Sciatic nerve (tissue), 2 donors: ENCODE measurements around the gene KCNT1. TPM values are rescaled to one million over a fixed set of nuclear protein-coding genes. Genes with fewer than 3 reads are reported as not detected.

Experiments
- ATAC-seq: fragments of 200-7000 bp; cut with Tn5 transposase; one replicate; pipeline ENCODE4 v1.9.1; 2020; ENCODE audit warnings: mild to moderate bottlenecking, moderate library complexity
- DNase-seq: peaks from one replicate; pipeline ENCODE4 v3.0.0-alpha.2; 2020; ENCODE audit warnings: low spot score
- intact Hi-C: fragments of 100-400 bp; cut with DNase I; formaldehyde crosslinking; loops from one replicate; pipeline ENCODE4 v1.14.2; 2022
- total RNA-seq: library from RNA; stranded (reverse); fragmentation: NEBNext Ultra II Directional; extraction: Animal tissue kit (Norgen Biotek cat#: 25700); gene quantifications from one replicate; pipeline ENCODE4 v1.2.1, GENCODE V29; 2021
- donor health status: DM: no; HTN: no; CAD: no.
- donor health status: DM: no; HTN: no; CAD: no.

The KCNT1 gene
- total RNA-seq, 1 donor from 2014 or later = 0.53 TPM

DNA sequence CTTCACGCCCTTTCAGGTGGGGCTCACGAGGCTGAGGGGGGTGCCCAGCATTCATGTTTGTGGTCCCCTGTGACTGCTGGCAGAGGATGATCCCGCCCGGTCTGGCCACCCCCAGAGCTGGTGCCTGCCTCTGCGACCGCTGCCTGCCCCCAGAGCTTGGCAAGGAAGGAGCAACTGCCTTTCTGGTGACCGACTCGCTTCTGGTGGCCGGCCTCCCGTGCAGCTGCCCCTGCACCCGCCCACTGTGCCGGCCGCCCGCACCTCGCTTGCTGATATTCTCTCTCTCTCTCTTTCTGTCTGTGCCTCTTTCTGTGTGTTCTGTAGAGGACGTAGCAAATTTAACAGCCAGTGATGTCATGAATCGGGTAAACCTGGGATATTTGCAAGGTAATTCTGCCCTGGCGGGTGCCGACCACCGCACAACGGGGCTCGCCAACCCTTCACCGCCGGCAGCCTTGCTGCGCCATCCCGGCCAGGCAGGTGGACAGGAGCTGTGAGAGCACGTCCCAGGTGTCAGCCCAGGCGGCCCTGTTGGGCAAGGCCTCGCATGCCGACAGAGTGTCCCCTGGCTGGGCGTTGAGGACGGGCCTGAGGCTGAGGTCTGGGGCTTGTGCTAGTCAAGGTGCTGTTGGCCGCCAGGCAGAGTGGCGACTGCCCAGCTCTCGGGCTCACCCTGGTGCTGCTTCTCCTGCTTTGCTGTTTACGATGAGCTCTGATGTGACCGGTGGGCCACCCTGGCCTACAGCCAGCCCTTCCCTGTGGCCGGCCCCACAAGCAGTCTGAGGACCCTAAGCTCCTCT lies 86.0 kb downstream of the KCNT1 start:
- intact Hi-C loops = no loop called here
- ATAC-seq = no peak
- no peak for DNase-seq

- ATAC-seq = no peak
- intact Hi-C loops = no loop called here
- no peak for DNase-seq
Measured at GRCh38 chr9:135788576-135789300, 86.8 kb downstream of the KCNT1 start.

DNA sequence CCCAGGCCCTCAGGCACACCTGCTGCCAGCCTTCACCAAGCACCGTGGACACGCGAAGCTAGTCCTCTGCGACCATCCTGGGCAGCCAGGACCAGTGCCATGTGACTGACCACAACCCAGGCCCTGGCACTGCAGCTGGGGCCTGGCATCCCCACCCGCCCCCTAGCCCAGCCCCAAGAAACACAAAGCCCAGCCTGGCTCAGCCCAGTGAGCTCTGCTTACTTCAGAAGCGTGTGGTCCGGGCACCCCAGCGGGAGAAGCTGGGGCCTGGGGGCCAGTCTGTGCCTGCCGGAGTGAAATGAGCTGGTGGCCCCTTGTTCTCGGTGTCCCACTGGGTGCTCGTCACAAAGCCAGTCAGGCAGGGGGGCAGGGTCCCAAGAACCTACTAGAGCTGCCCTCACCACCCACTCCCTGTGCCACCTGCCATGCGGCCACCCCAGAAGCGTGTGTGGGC lies 87.9 kb downstream of the KCNT1 start:
- intact Hi-C loops = no loop called here
- DNase-seq (no peak), ATAC-seq (no peak)

DNA sequence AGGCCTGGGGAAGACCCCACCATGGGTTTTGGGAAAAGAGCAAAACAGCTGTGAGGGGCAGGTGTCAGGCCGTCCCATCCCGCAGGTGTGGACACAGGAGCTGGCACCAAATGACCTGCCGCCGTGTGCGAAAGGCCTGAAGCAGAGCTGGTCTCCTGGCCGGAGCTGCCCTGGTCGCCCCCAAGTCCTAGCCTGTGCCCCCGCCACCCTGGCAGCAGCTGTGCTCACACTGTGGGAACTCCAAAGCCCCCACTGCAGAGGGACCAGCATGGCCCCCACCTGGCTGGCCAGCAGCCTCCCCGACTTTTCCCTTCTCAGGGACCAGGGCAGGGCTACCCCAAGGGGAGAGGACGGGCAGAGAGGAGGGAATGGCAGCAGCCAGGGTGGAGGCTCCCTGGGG lies 88.4 kb downstream of the KCNT1 start:
- no peak for DNase-seq
- intact Hi-C loops = no loop called here
- no peak for ATAC-seq

DNA sequence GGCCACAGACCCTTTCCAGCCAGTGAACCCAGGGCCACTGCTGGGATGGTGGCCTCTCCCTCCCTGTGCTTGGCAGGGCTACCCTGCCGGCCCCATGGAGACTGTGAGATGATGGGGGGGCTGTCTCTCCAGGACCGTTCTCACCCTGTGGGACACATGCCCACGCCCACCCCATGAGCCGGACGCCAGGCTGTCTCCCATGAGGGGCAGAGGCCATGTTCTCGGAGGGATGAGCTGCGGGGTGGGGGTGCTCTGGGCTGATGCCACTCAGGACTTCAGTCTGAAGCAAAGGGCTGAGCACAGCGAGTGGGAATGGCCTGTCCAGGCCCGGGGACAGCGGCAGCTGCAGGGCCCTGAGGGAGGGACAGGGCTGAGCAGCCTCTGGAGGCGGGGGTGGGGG lies 88.9 kb downstream of the KCNT1 start:
- intact Hi-C loops = no loop called here
- ATAC-seq (no peak), DNase-seq (no peak)

GRCh38 chr9:135791431-135792267 lies 89.7 kb downstream of the KCNT1 start:
- no peak for DNase-seq
- ATAC-seq = no peak
- intact Hi-C loops = no loop called here

DNA sequence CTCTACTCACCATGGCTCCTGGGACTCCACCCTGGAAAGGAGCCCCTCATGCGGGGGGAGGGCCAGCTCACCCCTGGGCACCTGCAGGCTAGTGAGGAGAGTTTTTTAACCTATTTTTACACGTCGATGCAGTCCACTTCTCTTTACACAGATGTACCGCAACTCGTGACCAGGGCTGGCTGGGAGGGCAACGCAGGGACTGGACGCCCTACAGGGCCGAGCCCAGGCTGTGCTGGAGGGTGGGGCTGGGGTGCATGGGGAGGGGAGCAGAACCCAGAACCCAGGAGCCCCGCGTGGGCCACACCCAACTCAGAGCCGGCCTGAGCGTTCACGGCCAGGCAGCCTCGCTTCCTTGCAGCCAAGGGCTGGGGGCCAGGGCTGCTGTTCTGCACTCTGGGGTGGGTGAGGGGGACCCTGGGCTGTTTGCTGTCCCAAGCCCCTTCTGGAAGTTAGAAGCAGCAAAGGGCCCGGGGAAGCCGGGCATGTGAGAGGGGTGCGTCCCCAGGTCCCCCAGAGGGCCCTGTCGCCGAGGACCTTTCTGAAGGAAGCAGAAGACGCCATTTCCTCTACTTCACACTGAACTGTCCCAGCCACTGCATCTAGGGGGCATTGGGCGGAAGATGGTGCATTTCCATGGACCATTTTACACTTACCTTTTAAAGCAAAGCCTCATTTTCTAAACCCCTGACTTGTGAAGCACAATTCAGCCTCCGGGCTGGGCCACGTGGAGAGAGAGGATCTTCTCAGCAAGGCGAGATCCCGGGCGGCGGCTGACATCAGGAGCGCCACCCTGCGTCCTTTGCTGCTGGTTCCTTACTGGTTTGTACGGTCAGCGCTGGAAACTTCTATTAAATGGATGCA lies 90.5 kb downstream of the KCNT1 start:
- DNase-seq = no peak
- intact Hi-C loops = no loop called here
- ATAC-seq = no peak

GRCh38 chr9:135793221-135794056 lies 91.5 kb downstream of the KCNT1 start:
- ATAC-seq (no peak), DNase-seq (no peak)
- intact Hi-C loops = no loop called here

DNA sequence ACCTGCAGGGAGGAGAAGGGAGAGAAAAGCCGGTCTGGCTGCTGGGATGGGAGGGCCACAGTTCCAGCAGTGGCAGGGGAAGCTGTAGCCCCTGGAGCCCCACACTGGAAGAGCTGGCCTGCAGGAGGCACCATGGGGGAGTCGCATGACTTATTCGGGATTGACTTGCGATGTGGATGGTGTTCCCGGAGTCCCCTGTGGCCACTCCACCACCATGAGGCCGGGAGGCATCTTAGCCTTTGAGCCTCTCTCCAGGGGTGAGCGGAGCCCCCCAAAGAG lies 92.0 kb downstream of the KCNT1 start:
- ATAC-seq (no peak), DNase-seq (no peak)
- intact Hi-C loops = no loop called here

DNA sequence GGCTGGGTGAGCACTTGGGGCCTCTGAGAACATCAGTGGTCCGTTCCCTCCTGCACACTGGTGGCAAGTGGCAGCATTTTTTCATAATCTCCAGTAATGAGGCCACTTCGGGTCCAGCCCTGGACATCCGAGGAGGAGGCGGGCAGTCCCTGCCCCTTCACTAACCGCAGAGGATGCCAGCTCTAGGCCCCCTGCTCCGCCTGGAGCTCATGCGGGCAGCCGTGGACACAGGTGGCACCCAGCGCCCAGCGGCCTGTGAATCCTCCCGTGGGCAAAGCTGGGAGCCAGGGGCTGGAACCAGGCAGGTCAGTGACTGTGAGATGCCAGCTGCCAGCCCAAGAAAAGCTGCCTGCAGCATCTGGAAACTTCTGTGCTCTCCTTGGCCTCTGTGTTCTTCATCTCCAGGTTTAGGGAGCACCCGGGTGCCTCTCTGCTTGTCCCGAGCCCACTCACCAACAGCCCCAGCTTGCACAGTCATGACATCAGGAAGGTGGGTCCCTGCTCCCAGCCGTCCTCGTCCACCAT lies 92.4 kb downstream of the KCNT1 start:
- DNase-seq = no peak
- intact Hi-C loops = no loop called here
- no peak for ATAC-seq

- intact Hi-C loops = no loop called here
- no peak for DNase-seq
- ATAC-seq = no peak
Measured at GRCh38 chr9:135795391-135795790, 93.4 kb downstream of the KCNT1 start.

DNA sequence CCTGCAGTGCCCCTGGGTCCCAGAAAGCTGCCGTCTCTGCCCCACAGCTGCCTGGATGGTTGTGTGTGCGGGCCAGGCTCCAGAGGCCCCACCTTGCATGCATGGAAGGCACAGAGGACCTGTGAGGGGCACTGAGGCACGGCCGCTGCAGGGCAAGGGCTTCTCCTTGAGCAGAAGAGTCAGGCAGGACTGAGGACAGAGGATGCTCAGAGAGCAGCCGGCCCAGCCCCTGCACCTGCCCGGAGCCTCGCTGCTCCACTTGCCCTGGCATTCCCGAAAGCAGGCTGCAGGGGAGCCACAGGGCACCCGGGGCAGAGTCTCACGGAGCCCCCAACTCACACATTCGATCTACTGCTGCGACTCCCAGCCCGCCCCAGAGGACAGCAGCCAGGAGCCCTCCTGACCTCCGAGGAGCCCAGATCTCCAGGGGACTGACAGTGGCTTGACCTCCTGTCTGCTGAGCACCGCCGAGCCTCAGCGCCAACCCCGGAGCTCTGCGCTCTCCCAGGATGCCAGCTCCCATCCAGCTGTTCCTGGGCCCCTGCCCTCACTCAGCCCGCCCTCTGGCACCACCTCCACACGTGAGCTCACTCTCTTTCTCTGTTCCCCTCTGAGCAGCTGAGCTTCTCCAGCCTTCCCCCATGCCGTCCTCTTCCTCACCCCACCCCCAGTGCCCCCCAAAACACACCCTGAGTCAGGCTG lies 95.0 kb downstream of the KCNT1 start:
- no peak for ATAC-seq
- intact Hi-C loops = no loop called here
- DNase-seq = no peak

DNA sequence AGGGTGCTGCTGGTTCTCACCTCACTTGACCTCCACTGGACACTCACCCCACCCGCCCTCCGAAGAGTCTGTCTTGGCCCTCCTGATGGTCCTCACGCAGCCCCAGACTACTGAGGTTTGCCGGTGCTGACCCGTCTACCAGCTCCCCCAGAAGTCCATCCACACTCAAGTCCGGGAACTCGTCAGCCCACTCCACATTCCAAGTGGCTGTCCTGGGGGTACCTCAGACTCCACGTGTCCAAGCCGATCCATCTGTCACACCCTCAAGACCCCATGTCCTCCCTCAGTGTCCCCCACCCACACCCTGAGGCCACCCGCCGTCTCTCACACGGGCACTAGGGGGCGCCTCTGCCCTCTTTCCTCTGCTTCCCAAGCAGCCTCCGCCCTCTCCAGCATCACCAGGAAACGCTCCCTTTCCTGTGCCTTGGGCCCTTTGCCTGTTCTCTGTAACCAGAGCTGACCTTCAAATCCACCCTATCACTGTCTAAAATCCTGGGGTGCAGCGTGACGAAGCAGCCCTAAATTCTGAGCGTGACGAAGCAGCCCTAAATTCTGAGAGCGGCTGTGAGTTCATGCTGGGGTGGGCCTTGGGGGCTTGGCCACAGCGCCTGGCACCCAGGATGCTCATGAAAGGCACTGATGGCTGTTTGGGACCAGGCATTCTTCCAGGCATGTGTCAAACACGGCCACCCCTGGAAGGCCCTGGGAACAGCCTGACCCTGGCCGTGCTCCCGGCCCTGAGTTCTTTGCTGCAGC lies 95.7 kb downstream of the KCNT1 start:
- intact Hi-C loops = no loop called here
- peak; percentile 39 for ATAC-seq
- DNase-seq = no peak

DNA sequence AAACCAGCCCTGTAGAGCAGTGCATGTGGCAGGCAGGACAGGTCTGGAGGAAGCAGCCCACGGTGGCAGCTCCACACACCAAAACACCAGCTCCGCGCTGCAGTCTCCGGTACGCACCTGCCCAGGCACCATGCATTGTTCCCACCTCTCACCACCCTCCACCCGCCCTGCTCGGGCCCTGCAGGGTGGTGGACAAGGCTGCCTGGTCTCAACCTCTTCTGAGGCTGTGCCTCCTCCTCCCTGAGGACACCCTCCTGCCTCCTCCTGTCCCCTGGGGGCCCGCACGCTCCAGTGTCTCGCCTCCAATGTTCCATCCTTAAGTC lies 96.2 kb downstream of the KCNT1 start:
- DNase-seq = no peak
- ATAC-seq = no peak
- intact Hi-C loops = no loop called here

- no peak for ATAC-seq
- intact Hi-C loops = no loop called here
- DNase-seq = no peak
Measured at GRCh38 chr9:135799261-135799660, 97.3 kb downstream of the KCNT1 start.

GRCh38 chr9:135801070-135801469 lies 99.1 kb downstream of the KCNT1 start:
- ATAC-seq = no peak
- intact Hi-C loops = no loop called here
- no peak for DNase-seq

- no peak for ATAC-seq
- DNase-seq = no peak
- intact Hi-C loops = no loop called here
Measured at GRCh38 chr9:135802876-135803419, 101.0 kb downstream of the KCNT1 start.
